Sigmoid colon (tissue), 3 donors: ENCODE data around the gene FAM227B.

Source experiments
- CTCF ChIP-seq, 4 experiments: fragments of 450-650 bp in 3 of 4; fragments of 200-600 bp in 1 of 4; IDR thresholded peaks; one replicate each; pipeline ENCODE4 v1.5.1; 2016 to 2019; ENCODE audit warnings: antibody characterized with exemption in 4 of 4, mild to moderate bottlenecking in 3 of 4, moderate library complexity in 2 of 4
- POLR2A ChIP-seq, 2 donors: fragments of 450-650 bp; IDR thresholded peaks; one replicate each; pipeline ENCODE4 v1.6.1; 2016; ENCODE audit warnings: antibody characterized with exemption in 2 of 2, mild to moderate bottlenecking in 2 of 2, moderate library complexity in 2 of 2

GRCh38 chr15:49382394-49382793 lies 238.2 kb downstream of the FAM227B start:
- TF ChIP-seq CTCF (IDR thresholded peaks at IDR 0.05) (no peak), POLR2A (IDR thresholded peaks at IDR 0.05) (no peak)
